H1 (cell line): ENCODE results near the gene LRBA. TPM values are rescaled to one million over a fixed set of nuclear protein-coding genes. Genes with fewer than 3 reads are reported as not detected.

Experiments
- CTCF ChIA-PET: fragments of 300-600 bp; sonication (Branson Sonifier 250); formaldehyde crosslinking; loops from one replicate; lab custom pipeline; 2021; ENCODE audit not compliant: partially characterized antibody; lab: Charles Lee
- POLR2A ChIA-PET: fragments of 300-600 bp; sonication (Branson Sonifier 250); formaldehyde crosslinking; loops from one replicate; lab custom pipeline; 2021; ENCODE audit warnings: inconsistent platforms; ENCODE audit not compliant: partially characterized antibody; lab: Charles Lee
- DNase-seq, 2 experiments: peaks; one replicate each; pipeline versions ENCODE4 v3.0.0 to v3.0.0-alpha.2; 2010 to 2022; ENCODE audit warnings: low spot score in 2 of 2, low read depth in 1 of 2, mixed read lengths in 1 of 2
- FAIRE-seq: peaks from 2 replicates; lab custom pipeline; 2011; peaks lifted over from hg19 to GRCh38; lab: Jason Lieb, UNC
- H2AFZ ChIP-seq: 2 replicates; pipeline ENCODE4 v1.8.1; 2012; ENCODE audit warnings: low read length, inconsistent platforms
- H2AK5ac ChIP-seq: 2 replicates; pipeline ENCODE4 v1.6.1; 2013; ENCODE audit warnings: low read depth, low read length
- H2BK120ac ChIP-seq: replicated peaks from 2 replicates; pipeline ENCODE3; 2013; ENCODE audit warnings: low read depth, low read length, inconsistent platforms
- H2BK12ac ChIP-seq: 2 replicates; pipeline ENCODE4 v1.6.1; 2013; ENCODE audit warnings: low read depth, low read length
- H2BK15ac ChIP-seq: 2 replicates; pipeline ENCODE4 v1.6.1; 2013; ENCODE audit warnings: low read length
- H2BK20ac ChIP-seq: 2 replicates; pipeline ENCODE4 v1.6.1; 2013; ENCODE audit warnings: low read length
- H2BK5ac ChIP-seq: 2 replicates; pipeline ENCODE4 v1.6.1; 2013; ENCODE audit warnings: low read depth, low read length
- H3K14ac ChIP-seq: 2 replicates; pipeline ENCODE4 v1.6.1; 2013; ENCODE audit warnings: inconsistent platforms; ENCODE audit not compliant: insufficient read length
- H3K18ac ChIP-seq: 2 replicates; pipeline ENCODE4 v1.6.1; 2013; ENCODE audit warnings: low read length; ENCODE audit errors: extremely low read depth
- H3K23ac ChIP-seq: 2 replicates; pipeline ENCODE4 v1.6.1; 2013; ENCODE audit warnings: inconsistent platforms; ENCODE audit not compliant: insufficient read length
- H3K23me2 ChIP-seq: 2 replicates; pipeline ENCODE4 v1.6.1; 2013; ENCODE audit warnings: low read depth, low read length
- H3K27ac ChIP-seq: 2 replicates; pipeline ENCODE4 v1.6.1; 2011; ENCODE audit warnings: low read depth, low read length, inconsistent platforms
- H3K27me3 ChIP-seq, 4 experiments: replicated peaks in 1 of 4; 1 replicate in 1 of 4; 2 replicates in 3 of 4; pipeline versions ENCODE4 v1.6.1 to v1.8.1; 2011 to 2013; ENCODE audit warnings: low read length in 3 of 4, mild to moderate bottlenecking in 3 of 4, inconsistent platforms in 2 of 4, mixed read lengths in 2 of 4, moderate library complexity in 1 of 4; ENCODE audit not compliant: control insufficient read depth in 3 of 4, insufficient read depth in 3 of 4; ENCODE audit errors: extremely low read depth in 1 of 4
- H3K36me3 ChIP-seq, 4 experiments: 2 replicates each; pipeline versions ENCODE4 v1.6.1 to v1.8.1; 2011 to 2013; ENCODE audit warnings: mild to moderate bottlenecking in 4 of 4, low read length in 3 of 4, moderate library complexity in 2 of 4, control low read depth in 1 of 4, inconsistent platforms in 1 of 4; ENCODE audit not compliant: insufficient read depth in 4 of 4, control insufficient read depth in 2 of 4
- H3K4ac ChIP-seq: replicated peaks from 2 replicates; pipeline ENCODE3; 2013; ENCODE audit warnings: low read length, low read depth, mixed read lengths, inconsistent platforms; ENCODE audit not compliant: insufficient read length
- H3K4me1 ChIP-seq, 4 experiments: replicated peaks in 1 of 4; 1 replicate in 1 of 4; 2 replicates in 3 of 4; pipeline versions ENCODE4 v1.6.1 to v1.8.1; 2011 to 2013; ENCODE audit warnings: low read length in 3 of 4, inconsistent platforms in 2 of 4, mixed read lengths in 1 of 4; ENCODE audit not compliant: insufficient read depth in 4 of 4, control insufficient read depth in 3 of 4
- H3K4me2 ChIP-seq, 2 experiments: 2 replicates each; pipeline versions ENCODE4 v1.6.1 to v1.8.1; 2011 to 2013; ENCODE audit warnings: low read depth in 2 of 2, low read length in 2 of 2, control low read depth in 1 of 2, inconsistent platforms in 1 of 2, mild to moderate bottlenecking in 1 of 2; ENCODE audit not compliant: insufficient read depth in 1 of 2
- H3K4me3 ChIP-seq, 4 experiments: fragments of 200-600, 300-600 bp in 1 of 4; sonication (generic), shearing (Covaris generic), sonication (Bioruptor Twin) in 1 of 4; 2 replicates each; pipeline versions ENCODE4 v1.5.1 to v1.8.1; 2011 to 2016; ENCODE audit warnings: low read length in 4 of 4, low read depth in 3 of 4, control low read depth in 2 of 4, inconsistent platforms in 2 of 4, mild to moderate bottlenecking in 2 of 4, mixed read lengths in 1 of 4, moderate library complexity in 1 of 4; ENCODE audit not compliant: insufficient read depth in 2 of 4; ENCODE audit errors: extremely low read depth in 1 of 4
- H3K56ac ChIP-seq: replicated peaks from 2 replicates; pipeline ENCODE3; 2013; ENCODE audit warnings: low read depth, mild to moderate bottlenecking, mixed read lengths, low read length, inconsistent platforms; ENCODE audit not compliant: insufficient read length
- H3K79me1 ChIP-seq: 2 replicates; pipeline ENCODE4 v1.6.1; 2013; ENCODE audit warnings: low read depth, low read length, control low read depth
- H3K79me2 ChIP-seq, 2 experiments: 2 replicates each; pipeline versions ENCODE4 v1.6.1 to v1.8.1; 2012 to 2013; ENCODE audit warnings: low read length in 2 of 2, mild to moderate bottlenecking in 2 of 2, inconsistent platforms in 1 of 2; ENCODE audit not compliant: insufficient read depth in 2 of 2, control insufficient read depth in 1 of 2
- H3K9ac ChIP-seq, 4 experiments: replicated peaks in 1 of 4; 1 replicate in 1 of 4; 2 replicates in 3 of 4; pipeline versions ENCODE4 v1.6.1 to v1.8.1; 2011 to 2013; ENCODE audit warnings: low read depth in 3 of 4, low read length in 3 of 4, control low read depth in 2 of 4, mild to moderate bottlenecking in 2 of 4, moderate library complexity in 2 of 4, inconsistent platforms in 1 of 4; ENCODE audit errors: extremely low read depth in 1 of 4
- H3K9me3 ChIP-seq, 2 experiments: 2 replicates each; pipeline versions ENCODE4 v1.6.1 to v1.8.1; 2012 to 2013; ENCODE audit warnings: mild to moderate bottlenecking in 2 of 2, moderate library complexity in 2 of 2, control low read depth in 1 of 2, inconsistent platforms in 1 of 2, low read depth in 1 of 2, low read length in 1 of 2, mixed read lengths in 1 of 2; ENCODE audit not compliant: insufficient read depth in 2 of 2
- H4K20me1 ChIP-seq, 2 experiments: replicated peaks in 1 of 2; 2 replicates each; pipeline versions ENCODE3 to v1.8.1; 2011 to 2013; ENCODE audit warnings: inconsistent platforms in 2 of 2, low read length in 2 of 2, mild to moderate bottlenecking in 1 of 2; ENCODE audit not compliant: insufficient read depth in 2 of 2, control insufficient read depth in 1 of 2
- H4K5ac ChIP-seq: 2 replicates; pipeline ENCODE4 v1.6.1; 2013; ENCODE audit warnings: low read length, low read depth, mixed read lengths, inconsistent platforms; ENCODE audit not compliant: insufficient read length
- H4K8ac ChIP-seq: 2 replicates; pipeline ENCODE4 v1.8.0; 2013; ENCODE audit warnings: mild to moderate bottlenecking, moderate library complexity, low read length, inconsistent platforms; ENCODE audit not compliant: insufficient read depth; ENCODE audit errors: extremely low read depth
- H4K91ac ChIP-seq: replicated peaks from 2 replicates; pipeline ENCODE3; 2013; ENCODE audit warnings: low read length, mixed read lengths, inconsistent platforms; ENCODE audit not compliant: insufficient read length
- CBX5 ChIP-seq: fragments of 300-800, 300-1000 bp; sonication (generic); IDR thresholded peaks from 2 replicates; pipeline ENCODE4 v1.7.1; 2016; ENCODE audit warnings: antibody characterized with exemption, low read length, low read depth
- HDAC2 ChIP-seq, 2 experiments: fragments of 300-600 bp in 1 of 2; sonication (generic) in 1 of 2; IDR thresholded peaks; 2 replicates each; pipeline ENCODE4 v1.6.1; 2011 to 2012; ENCODE audit warnings: low read depth in 2 of 2, low read length in 2 of 2, mild to moderate bottlenecking in 2 of 2, moderate library complexity in 2 of 2, borderline replicate concordance in 1 of 2, inconsistent platforms in 1 of 2
- POLR2AphosphoS5 ChIP-seq: IDR thresholded peaks from 2 replicates; pipeline ENCODE4 v1.6.1; 2011; ENCODE audit warnings: low read depth, low read length
- RAD21 ChIP-seq, 2 experiments: IDR thresholded peaks in 1 of 2; conservative IDR thresholded peaks in 1 of 2; 2 replicates each; pipeline ENCODE4 v1.6.1; 2011; ENCODE audit warnings: low read depth in 2 of 2, low read length in 2 of 2, improper control_type of control experiment in 1 of 2, inconsistent platforms in 1 of 2, mild to moderate bottlenecking in 1 of 2, moderate library complexity in 1 of 2
- SAP30 ChIP-seq: fragments of 300-600 bp; sonication (generic); IDR thresholded peaks from 2 replicates; pipeline ENCODE4 v1.7.1; 2012; ENCODE audit warnings: low read length, moderate library complexity, mild to moderate bottlenecking, inconsistent platforms; ENCODE audit not compliant: insufficient read depth, insufficient replicate concordance
- TAF1 ChIP-seq: IDR thresholded peaks from 2 replicates; pipeline ENCODE4 v1.6.1; 2011; ENCODE audit warnings: mild to moderate bottlenecking, low read depth, low read length
- WGBS, 2 experiments: shearing (Covaris generic) in 1 of 2; methylation state at CpG; one replicate each; pipeline versions ENCODE4 v1.1.6 to v1.1.7; 2013 to 2015; ENCODE audit warnings: low lambda C conversion rate in 2 of 2, mixed read lengths in 2 of 2, inconsistent platforms in 1 of 2, low coverage in 1 of 2, missing lambda C conversion rate in 1 of 2; ENCODE audit not compliant: insufficient replicate concordance in 2 of 2, insufficient coverage in 1 of 2, insufficient read length in 1 of 2; ENCODE audit errors: extremely low coverage in 1 of 2, missing lambda C conversion rate in 1 of 2; 5-methylcytosine and 5-hydroxymethylcytosine counted together
- polyA plus RNA-seq, 7 experiments: library from polyadenylated mRNA; depleted of rRNA in 3 of 7; stranded (reverse) in 5 of 7; unstranded in 2 of 7; fragments of >200 nt in 5 of 7; fragments of 200-250 nt in 2 of 7; gene quantifications; 1 replicate in 5 of 7; 2 replicates in 1 of 7; 4 replicates in 1 of 7; pipeline versions ENCODE4 v1.2.1 to v1.2.3, GENCODE V29; 2011 to 2013; ENCODE audit warnings: missing spikeins in 2 of 7, mixed read lengths in 2 of 7
- total RNA-seq: library from RNA; stranded (reverse); fragmentation: NEBNext Ultra II Directional; extraction: Animal tissue kit (Norgen Biotek cat#: 25700); gene quantifications from 2 replicates; pipeline ENCODE4 v1.2.1, GENCODE V29; 2021
- TF ChIP-seq, protein P1 (sequence below): IDR thresholded peaks from 2 replicates; pipeline ENCODE4 v1.6.1; 2012; ENCODE audit warnings: inconsistent platforms

Gene LRBA
- total and polyA plus RNA-seq, 2 of the 8 experiments (the other 6 are each of a cell fraction or from before 2014, with no cell fraction given), result 54.6 to 83.2 TPM

DNA sequence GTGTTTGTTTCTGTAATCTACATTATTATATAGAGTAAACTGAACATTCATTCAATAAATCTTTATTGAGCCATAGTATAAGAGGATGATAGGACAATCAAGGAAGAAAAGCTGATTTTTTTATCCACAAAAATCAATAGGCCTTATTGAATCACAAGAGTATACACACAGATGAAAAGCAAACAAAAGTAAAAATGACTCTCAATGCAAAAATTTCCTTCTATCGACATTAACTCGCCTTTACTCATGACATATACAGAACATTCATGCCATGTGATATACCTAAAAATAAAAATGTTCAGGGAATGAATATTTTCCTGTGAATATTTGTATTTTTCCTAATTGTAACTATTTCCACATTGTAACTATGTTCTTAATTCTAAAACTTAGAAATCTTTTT, 161.2 kb downstream of the LRBA start:
- Histone ChIP-seq H3K9me3 (no peaks in the 10 kb centered on the region), H3K9ac (no peak overlapping the region), H2AFZ (no peak overlapping the region), H3K27ac (no peak overlapping the region), H3K56ac (no peak overlapping the region), H3K23ac (no peak overlapping the region), H3K27me3 (no peaks in the 10 kb centered on the region), H3K4me2 (no peak overlapping the region), H2BK5ac (no peak overlapping the region), H2BK12ac (no peak overlapping the region), H3K18ac (no peak overlapping the region), H3K4me1 (no peaks in the 10 kb centered on the region), H3K14ac (no peak overlapping the region), H4K20me1 (no peaks in the 10 kb centered on the region), H3K79me1 (no peaks in the 10 kb centered on the region), H2AK5ac (no peak overlapping the region), H2BK15ac (no peak overlapping the region), H4K5ac (no peak overlapping the region), H3K79me2 (no peaks in the 10 kb centered on the region), H3K36me3 (peaks cover 0 to 29% (median 9%) of the 10 kb centered on the region in 4 experiments; a peak in 4 of 8 replicates), H3K4ac (no peak overlapping the region), H3K23me2 (no peaks in the 10 kb centered on the region), H4K91ac (no peak overlapping the region), H3K4me3 (no peak overlapping the region), H4K8ac (no peak overlapping the region), H2BK120ac (no peak overlapping the region), H2BK20ac (no peak overlapping the region)
- no peak for FAIRE-seq
- WGBS, 2 experiments, result 95% methylated on average over 2 of the region's 2 CpGs; no CpG with 5 or more reads in 1 of the 2 experiments
- ChIA-PET POLR2A (interaction anchor here (1.3 kb wide), 1 partner anchor 9 kb away, joined by 5 read pairs; no protein-coding TSS in a partner anchor), CTCF (interaction anchor here (0.9 kb wide), 1 partner anchor 13 kb away, joined by 5 read pairs; no protein-coding TSS in a partner anchor)
- DNase-seq, result no peak
- no peak for TF ChIP-seq POLR2AphosphoS5
- no peak for TF ChIP-seq RAD21 (IDR thresholded peaks at IDR 0.05 in 1 of 2, conservative IDR thresholded peaks at IDR 0.05 in 1 of 2; ENCODE audit: low read depth in 2 of 2, low read length in 2 of 2)
- TF ChIP-seq, protein P1, sequence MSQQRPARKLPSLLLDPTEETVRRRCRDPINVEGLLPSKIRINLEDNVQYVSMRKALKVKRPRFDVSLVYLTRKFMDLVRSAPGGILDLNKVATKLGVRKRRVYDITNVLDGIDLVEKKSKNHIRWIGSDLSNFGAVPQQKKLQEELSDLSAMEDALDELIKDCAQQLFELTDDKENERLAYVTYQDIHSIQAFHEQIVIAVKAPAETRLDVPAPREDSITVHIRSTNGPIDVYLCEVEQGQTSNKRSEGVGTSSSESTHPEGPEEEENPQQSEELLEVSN, result no peak
- no peak for TF ChIP-seq SAP30
- no peak for TF ChIP-seq TAF1
- TF ChIP-seq HDAC2 (IDR thresholded peaks at IDR 0.05; ENCODE audit: borderline replicate concordance in 1 of 2, low read depth in 2 of 2, low read length in 2 of 2), result no peak
- no peak for TF ChIP-seq CBX5
